ENCODE results near the gene XRCC1.
"Not testable (repeated sequence)": the region's sequence is repeated elsewhere in the genome, so short reads cannot be mapped to it uniquely, and the experiment has no call there.

Gene XRCC1

DNA sequence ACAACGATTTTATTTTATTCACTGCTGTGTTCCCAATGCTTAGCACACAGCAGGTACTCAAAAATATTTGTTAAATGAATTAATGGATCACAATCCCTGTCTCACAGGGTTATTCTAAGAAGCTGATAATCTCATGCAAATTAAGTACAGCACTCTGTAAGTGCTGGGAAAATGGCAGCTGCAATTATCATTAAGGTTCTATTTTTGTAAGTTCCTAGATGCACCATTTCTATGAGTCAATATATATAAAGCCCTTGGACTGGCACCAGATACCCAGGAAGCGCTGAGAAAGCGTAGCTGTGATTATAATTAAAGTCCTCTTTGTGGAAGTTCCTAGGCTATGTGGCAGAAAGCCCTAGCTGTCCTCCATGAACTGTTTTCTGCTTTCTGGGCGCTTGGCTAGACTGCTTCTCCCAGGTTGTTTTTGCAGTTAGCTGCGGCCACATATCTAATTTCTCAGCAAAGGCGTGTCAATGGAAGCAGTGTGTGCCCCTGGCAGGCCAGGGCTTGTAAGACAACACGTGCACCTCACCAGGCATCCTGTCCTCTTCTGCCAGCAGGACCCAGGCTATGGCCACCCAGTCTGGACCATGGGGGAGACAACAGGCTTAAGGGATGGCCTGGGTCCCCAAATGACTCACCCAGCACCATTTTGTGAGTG lies 31.4 kb upstream of the XRCC1 start:
- no peaks in the 10 kb centered on the region for H3K9me3 ChIP-seq

DNA sequence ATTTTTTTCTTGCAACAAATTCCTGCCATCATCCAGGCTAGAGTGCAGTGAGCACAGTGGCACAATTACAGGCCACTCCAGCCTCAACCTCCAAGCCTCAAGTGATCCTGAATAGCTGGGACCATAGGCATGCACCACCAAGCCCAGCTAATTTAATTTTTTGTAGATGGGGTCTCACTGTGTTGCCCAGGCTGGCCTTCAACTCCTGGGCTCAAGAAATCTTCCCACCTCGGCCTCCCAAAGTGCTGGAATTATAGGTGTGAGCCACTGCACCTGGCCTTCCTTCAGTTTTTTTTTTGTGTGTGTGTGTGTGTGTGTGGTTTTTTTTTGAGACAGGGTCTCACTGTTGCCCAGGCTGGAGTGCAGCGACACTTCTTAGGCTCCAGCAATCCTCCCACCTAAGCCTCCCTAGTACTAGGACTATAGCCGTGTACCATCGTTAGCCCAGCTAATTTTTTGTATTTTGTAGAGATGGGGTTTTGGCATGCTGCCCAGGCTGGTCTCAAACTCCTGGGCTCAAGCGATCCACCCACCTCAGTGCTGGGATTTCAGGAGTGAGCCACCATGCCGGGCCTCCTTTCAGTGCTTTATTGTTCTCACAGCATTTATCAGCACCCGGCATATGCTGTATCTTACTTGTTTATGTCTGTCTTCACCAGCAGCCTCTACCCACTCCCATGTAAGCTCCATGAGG lies 30.7 kb upstream of the XRCC1 start:
- Histone ChIP-seq H3K27ac (no peak overlapping the region), H3K9me3 (no peaks in the 10 kb centered on the region), H3K36me3 (peaks cover 12 to 19% (median 17%) of the 10 kb centered on the region in 3 donors), H3K27me3 (no peaks in the 10 kb centered on the region), H3K4me3 (no peak overlapping the region), H3K4me1 (no peaks in the 10 kb centered on the region)
- intact Hi-C loops (cut with DNase I; ENCODE audit: low total_unique reads): no loop called here
- TF ChIP-seq, protein P1, sequence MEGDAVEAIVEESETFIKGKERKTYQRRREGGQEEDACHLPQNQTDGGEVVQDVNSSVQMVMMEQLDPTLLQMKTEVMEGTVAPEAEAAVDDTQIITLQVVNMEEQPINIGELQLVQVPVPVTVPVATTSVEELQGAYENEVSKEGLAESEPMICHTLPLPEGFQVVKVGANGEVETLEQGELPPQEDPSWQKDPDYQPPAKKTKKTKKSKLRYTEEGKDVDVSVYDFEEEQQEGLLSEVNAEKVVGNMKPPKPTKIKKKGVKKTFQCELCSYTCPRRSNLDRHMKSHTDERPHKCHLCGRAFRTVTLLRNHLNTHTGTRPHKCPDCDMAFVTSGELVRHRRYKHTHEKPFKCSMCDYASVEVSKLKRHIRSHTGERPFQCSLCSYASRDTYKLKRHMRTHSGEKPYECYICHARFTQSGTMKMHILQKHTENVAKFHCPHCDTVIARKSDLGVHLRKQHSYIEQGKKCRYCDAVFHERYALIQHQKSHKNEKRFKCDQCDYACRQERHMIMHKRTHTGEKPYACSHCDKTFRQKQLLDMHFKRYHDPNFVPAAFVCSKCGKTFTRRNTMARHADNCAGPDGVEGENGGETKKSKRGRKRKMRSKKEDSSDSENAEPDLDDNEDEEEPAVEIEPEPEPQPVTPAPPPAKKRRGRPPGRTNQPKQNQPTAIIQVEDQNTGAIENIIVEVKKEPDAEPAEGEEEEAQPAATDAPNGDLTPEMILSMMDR (IDR thresholded peaks at IDR 0.05): no peak
- DNase-seq: no peak

More for the DNA sequence above, 31.4 kb upstream of the XRCC1 start:
- TF ChIP-seq, protein P1 (IDR thresholded peaks at IDR 0.05): no peak
- intact Hi-C loops (cut with DNase I; ENCODE audit: low total_unique reads): no loop called here
- DNase-seq: no peak
- H3K4me1 ChIP-seq: no peaks in the 10 kb centered on the region
- no peak overlapping the region for H3K27ac ChIP-seq
- H3K4me3 ChIP-seq: no peak overlapping the region
- peaks cover 12 to 24% (median 18%) of the 10 kb centered on the region in 3 donors for H3K36me3 ChIP-seq
- H3K27me3 ChIP-seq: no peaks in the 10 kb centered on the region

DNA sequence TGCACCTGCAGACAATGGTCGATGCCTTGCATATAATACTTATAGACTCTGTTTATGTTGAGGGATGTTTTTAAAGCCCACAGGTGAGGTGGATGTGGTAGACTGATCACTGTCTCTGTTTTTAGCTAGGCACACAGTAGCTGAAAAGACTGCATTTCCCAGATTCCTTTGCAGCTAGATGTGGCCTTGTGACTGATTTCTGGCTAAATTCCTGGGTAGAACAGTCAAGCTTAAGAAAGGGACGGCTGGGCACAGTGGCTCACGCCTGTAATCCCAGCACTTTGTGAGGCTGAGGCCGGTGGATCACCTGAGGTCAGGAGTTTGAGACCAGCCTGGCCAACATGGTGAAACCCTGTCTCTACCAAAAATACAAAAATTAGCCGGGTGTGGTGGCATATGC lies 25.0 kb upstream of the XRCC1 start:
- DNase-seq; intact Hi-C loops (cut with DNase I; ENCODE audit: low total_unique reads); H3K9me3 ChIP-seq; H3K27ac ChIP-seq; H3K4me3 ChIP-seq; H3K27me3 ChIP-seq: not testable (repeated sequence)
- Histone ChIP-seq H3K4me1 (peaks cover 0 to 26% (median 16%) of the 10 kb centered on the region in 4 donors), H3K36me3 (peaks cover 8 to 29% (median 28%) of the 10 kb centered on the region in 3 donors)

DNA sequence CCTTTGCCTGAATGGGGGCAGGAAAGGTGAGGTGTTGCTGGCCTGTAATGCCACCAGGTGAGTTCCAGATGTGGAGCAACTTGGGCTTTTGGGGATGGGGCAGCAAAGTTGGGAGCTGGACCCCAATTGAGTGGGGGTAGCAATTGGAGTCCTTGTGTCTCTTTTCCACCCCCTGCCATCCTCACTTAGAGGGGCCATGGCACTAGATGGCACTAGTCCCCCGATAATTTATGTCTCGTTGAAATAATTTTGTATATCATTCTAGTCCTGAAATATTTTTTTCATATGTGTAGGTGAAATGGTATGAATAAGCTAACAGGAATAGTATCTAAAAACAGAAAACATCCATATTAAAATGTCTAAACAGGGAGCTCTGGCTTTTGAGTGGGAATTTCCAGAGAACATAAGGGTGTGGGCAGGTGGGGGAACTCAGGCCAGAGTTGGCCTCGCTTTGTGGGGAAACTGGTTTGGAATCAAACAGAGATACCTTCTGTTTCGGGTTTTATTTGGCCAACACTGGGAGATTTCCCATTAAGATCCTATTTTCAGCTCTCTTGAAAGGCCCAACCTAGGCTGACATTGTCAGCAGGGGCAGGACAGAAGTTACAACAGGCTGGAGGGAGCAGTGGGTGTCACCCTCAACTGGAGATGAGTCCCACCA lies 24.4 kb upstream of the XRCC1 start:
- no peak overlapping the region for H3K27ac ChIP-seq
- TF ChIP-seq, protein P1 (IDR thresholded peaks at IDR 0.05): no peak
- no peaks in the 10 kb centered on the region for H3K9me3 ChIP-seq
- DNase-seq: no peak
- H3K36me3 ChIP-seq: peaks cover 8 to 29% (median 28%) of the 10 kb centered on the region in 3 donors
- no peaks in the 10 kb centered on the region for H3K27me3 ChIP-seq
- peaks cover 0 to 31% (median 22%) of the 10 kb centered on the region in 4 donors for H3K4me1 ChIP-seq
- intact Hi-C loops (cut with DNase I; ENCODE audit: low total_unique reads): loop anchor here (5.0 kb wide), 1 partner anchor 72 kb away; the partner anchor contains the start of gene ETHE1
- no peak overlapping the region for H3K4me3 ChIP-seq

DNA sequence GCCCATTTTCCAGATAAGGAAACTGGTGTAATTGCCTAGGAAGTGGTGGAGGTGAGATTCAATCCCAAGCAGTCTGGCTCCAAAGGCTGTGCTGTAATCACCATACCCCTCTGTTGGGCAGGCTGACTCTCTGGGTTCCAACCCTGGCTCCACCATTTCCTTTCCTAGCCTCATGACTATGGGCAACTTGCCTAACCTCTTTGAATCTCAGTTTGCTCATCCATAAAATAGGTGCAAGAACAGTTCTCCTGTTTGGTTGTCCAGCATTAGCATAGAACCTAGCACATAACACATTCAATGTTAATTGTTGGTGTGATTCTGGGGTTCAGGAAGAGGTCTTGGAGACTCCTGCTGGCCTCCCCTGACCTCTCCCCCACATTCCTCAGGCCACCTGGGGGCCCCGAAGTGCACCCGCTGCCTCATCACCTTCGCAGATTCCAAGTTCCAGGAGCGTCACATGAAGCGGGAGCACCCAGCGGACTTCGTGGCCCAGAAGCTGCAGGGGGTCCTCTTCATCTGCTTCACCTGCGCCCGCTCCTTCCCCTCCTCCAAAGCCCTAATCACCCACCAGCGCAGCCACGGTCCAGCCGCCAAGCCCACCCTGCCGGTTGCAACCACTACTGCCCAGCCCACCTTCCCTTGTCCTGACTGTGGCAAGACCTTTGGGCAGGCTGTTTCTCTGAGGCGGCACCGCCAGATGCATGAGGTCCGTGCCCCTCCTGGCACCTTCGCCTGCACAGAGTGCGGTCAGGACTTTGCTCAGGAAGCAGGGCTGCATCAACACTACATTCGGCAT lies 23.3 kb upstream of the XRCC1 start:
- Histone ChIP-seq H3K27ac (no peak overlapping the region), H3K36me3 (peaks cover 8 to 40% (median 31%) of the 10 kb centered on the region in 3 donors), H3K4me1 (peaks cover 0 to 42% (median 33%) of the 10 kb centered on the region in 4 donors), H3K4me3 (no peak overlapping the region), H3K9me3 (no peaks in the 10 kb centered on the region), H3K27me3 (no peaks in the 10 kb centered on the region)
- TF ChIP-seq, protein P1 (IDR thresholded peaks at IDR 0.05): no peak
- no peak for DNase-seq
- intact Hi-C loops (cut with DNase I; ENCODE audit: low total_unique reads): loop anchor here (5.0 kb wide), 1 partner anchor 71 kb away; the partner anchor contains the start of gene ETHE1
